HG03558 (cell line): ENCODE measurements around the gene KIF11.
"Not testable (repeated sequence)": the region's sequence is repeated elsewhere in the genome, so short reads cannot be mapped to it uniquely, and the experiment has no call there.

Experiments used
- ATAC-seq: cut with Tn5 transposase; IDR thresholded peaks from one replicate; pipeline ENCODE4 v1.9.1; 2021; ENCODE audit warnings: moderate number of reproducible peaks; ENCODE audit not compliant: unreplicated experiment; ENCODE audit errors: extremely low read depth

Gene KIF11

GRCh38 chr10:92592761-92593618 lies at the start of gene KIF11:
KIF11 (plus strand) TSS chr10:92593130; CDS start chr10:92593376, 246 bp downstream.
- ATAC-seq: peak; percentile 53

GRCh38 chr10:92544296-92544695 lies 48.6 kb upstream of the KIF11 start:
- ATAC-seq: no peak

- no peak for ATAC-seq
These were observed 47.4 kb upstream of the KIF11 start for GRCh38 chr10:92545556-92545955.

GRCh38 chr10:92547676-92548075 lies 45.3 kb upstream of the KIF11 start:
- no peak for ATAC-seq

GRCh38 chr10:92550924-92551323 lies 42.0 kb upstream of the KIF11 start:
- no peak for ATAC-seq

- no peak for ATAC-seq
These were observed 40.6 kb upstream of the KIF11 start for GRCh38 chr10:92552310-92552709.

- ATAC-seq: no peak
These were observed 39.0 kb upstream of the KIF11 start for GRCh38 chr10:92553959-92554358.

- no peak for ATAC-seq
These were observed 33.9 kb upstream of the KIF11 start for GRCh38 chr10:92559046-92559445.

GRCh38 chr10:92562424-92562823 lies 30.5 kb upstream of the KIF11 start:
- ATAC-seq: no peak

- ATAC-seq: no peak
These were observed 24.9 kb upstream of the KIF11 start for GRCh38 chr10:92567952-92568600.

GRCh38 chr10:92569071-92569470 lies 23.9 kb upstream of the KIF11 start:
- ATAC-seq: no peak

- not testable (repeated sequence) for ATAC-seq
These were observed 23.3 kb upstream of the KIF11 start for GRCh38 chr10:92569663-92570062.

GRCh38 chr10:92571649-92572048 lies 21.3 kb upstream of the KIF11 start:
- no peak for ATAC-seq

GRCh38 chr10:92572362-92573090 lies 20.4 kb upstream of the KIF11 start:
- no peak for ATAC-seq

GRCh38 chr10:92573091-92573797 lies 19.7 kb upstream of the KIF11 start:
- no peak for ATAC-seq

- peak; percentile 48 for ATAC-seq
These were observed 19.0 kb upstream of the KIF11 start, which contains the start of gene IDE for GRCh38 chr10:92573798-92574547. IDE (minus strand) TSS chr10:92574093; CDS start chr10:92574019, 74 bp downstream.

- no peak for ATAC-seq
These were observed 18.2 kb upstream of the KIF11 start for GRCh38 chr10:92574548-92575261.

- no peak for ATAC-seq
These were observed 17.0 kb upstream of the KIF11 start for GRCh38 chr10:92575961-92576360.

GRCh38 chr10:92582347-92582746 lies 10.6 kb upstream of the KIF11 start:
- not testable (repeated sequence) for ATAC-seq
